GM12872 (cell line): Measurements from ENCODE around the gene GALNT10.

ENCODE experiments used
- TF ChIP-seq, protein P1 (sequence below): IDR thresholded peaks from 3 replicates; pipeline ENCODE4 v1.5.1; 2011; ENCODE audit warnings: low read depth, mild to moderate bottlenecking, low read length, moderate library complexity; ENCODE audit not compliant: insufficient read depth

GALNT10 gene

DNA sequence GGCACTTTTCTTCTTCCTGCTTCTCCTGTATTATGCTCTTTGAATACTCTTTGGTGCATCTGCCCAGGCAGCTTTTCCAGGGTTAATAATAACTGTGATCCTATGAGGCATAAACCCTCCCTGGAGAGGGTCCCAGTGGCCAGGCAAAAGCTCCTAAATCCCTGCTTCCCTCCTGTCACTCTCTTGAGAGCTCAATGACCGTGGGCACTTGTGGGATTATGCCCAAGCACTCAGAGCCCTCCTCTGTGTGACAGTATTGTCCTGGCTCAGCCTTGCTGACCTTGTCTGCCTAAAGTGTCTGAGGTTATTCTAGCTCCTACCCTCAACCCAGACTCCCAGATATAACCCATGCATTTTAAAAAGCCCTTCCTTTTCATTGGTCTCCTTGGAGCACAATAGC, 51.9 kb downstream of the GALNT10 start:
- TF ChIP-seq, protein P1, sequence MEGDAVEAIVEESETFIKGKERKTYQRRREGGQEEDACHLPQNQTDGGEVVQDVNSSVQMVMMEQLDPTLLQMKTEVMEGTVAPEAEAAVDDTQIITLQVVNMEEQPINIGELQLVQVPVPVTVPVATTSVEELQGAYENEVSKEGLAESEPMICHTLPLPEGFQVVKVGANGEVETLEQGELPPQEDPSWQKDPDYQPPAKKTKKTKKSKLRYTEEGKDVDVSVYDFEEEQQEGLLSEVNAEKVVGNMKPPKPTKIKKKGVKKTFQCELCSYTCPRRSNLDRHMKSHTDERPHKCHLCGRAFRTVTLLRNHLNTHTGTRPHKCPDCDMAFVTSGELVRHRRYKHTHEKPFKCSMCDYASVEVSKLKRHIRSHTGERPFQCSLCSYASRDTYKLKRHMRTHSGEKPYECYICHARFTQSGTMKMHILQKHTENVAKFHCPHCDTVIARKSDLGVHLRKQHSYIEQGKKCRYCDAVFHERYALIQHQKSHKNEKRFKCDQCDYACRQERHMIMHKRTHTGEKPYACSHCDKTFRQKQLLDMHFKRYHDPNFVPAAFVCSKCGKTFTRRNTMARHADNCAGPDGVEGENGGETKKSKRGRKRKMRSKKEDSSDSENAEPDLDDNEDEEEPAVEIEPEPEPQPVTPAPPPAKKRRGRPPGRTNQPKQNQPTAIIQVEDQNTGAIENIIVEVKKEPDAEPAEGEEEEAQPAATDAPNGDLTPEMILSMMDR, result no peak

DNA sequence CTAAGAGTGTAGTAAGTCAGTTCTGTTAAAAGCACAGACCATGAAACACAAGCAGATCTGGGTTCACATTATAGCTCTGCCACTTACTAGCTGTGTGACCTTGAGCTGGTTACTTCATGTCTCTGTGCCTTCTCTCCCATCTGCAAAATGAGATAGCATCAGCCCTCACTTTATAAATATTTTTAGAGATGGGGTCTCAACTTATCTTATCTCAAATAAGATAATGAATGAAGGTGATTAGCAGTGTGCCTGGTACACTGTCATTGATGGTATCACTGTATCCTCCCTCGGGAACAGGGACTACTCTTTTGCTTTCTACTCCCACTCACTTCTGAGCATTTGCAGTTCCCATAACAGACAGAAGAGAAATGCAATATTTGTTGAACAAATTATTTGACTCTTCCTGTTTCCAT, 52.4 kb downstream of the GALNT10 start:
- TF ChIP-seq, protein P1, result no peak

DNA sequence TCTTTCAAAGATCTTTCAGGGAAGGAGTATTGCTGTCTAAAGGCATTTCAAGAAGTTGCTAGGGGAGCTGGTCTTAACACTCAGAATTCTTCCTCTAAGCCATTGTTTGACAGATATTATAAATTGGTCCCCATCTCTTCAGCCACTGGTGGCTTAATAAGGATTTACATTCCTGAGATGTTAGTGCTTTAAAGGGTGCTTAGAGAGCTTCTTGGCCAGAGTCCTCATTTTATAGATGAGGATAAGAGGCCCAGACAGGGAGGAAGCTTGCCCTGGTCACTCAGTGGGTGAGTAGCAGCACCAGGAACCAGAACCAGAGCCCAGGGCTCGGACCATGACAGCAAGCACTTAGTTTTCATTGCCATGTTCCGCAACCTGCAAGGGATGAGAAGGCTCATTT, 53.2 kb downstream of the GALNT10 start:
- TF ChIP-seq, protein P1, result no peak

DNA sequence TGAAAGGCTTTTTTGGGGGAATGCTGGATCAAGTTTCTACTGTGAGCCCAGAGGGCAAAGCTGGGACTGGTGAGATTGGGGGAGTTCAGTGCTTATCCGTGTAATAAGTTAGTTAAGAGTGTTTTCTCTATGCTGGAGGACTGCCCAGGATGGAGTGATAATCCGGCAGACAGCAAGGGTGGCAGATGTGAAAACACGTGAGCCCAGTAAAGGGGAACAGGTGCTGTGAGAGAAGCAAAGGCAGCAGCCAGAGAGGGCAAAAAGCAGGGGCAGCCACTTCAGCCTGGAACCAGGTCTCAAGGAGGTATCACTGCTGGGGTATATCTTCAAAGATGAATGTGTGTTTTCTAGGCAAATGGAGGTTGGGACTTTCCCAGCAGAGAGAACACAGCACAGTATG, 53.9 kb downstream of the GALNT10 start:
- TF ChIP-seq, protein P1, result no peak

DNA sequence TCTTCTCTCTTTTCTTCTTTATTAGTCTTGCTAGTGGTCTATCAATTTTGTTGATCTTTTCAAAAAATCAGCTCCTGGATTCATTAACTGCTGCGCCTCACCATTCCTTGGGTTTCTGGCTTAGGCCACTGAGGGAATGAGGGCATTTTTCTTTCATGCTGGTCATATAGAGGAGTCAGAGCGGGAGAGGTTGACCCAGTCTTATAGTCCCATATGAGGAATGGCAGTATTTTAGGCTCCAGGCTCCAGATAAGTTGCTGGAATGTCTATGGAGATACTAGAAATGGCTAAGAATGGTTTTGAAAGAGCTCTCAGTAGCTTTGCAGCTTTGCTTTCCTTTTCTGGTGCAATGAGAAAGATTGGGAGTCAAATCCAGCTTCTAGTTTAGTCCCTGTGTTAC, 58.2 kb downstream of the GALNT10 start:
- TF ChIP-seq, protein P1, result no peak

DNA sequence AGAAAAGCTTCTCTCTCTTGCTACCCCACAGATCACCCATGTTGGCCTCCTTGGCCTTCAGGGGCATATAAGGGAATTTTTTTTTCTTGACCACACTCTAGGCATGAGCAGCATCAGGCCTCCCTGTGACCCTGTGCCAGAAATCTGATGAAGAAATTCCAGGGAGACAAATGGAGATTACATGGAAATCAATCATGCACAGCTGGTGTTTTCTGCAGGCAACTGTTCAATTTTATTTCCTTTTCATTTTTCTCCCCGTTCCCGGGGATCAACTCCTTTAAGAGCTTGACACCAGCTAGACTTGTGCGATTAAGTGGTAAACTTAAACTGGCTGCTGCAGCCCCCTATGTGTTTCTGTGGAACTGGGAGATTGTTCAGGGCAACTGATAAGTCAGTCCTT, 59.3 kb downstream of the GALNT10 start:
- TF ChIP-seq, protein P1, result no peak

DNA sequence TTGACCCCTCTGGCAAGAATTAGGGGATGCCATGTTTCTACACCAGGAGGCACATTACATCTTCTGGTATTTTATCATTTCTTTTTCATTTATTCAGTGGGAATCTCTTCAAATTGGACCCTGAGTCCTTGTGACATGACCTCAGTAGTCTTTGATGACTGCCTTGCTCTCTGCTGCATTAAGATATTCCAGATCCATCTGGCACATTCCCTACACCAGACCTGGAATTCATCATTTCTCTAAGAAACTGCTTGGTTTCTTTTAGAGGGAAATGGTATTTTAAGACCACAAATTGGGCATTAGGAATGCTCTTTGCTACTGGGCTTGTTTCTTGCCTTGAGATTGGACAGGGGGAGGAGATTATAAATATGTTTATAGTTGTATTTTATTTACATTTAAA, 61.0 kb downstream of the GALNT10 start:
- TF ChIP-seq, protein P1, result no peak

DNA sequence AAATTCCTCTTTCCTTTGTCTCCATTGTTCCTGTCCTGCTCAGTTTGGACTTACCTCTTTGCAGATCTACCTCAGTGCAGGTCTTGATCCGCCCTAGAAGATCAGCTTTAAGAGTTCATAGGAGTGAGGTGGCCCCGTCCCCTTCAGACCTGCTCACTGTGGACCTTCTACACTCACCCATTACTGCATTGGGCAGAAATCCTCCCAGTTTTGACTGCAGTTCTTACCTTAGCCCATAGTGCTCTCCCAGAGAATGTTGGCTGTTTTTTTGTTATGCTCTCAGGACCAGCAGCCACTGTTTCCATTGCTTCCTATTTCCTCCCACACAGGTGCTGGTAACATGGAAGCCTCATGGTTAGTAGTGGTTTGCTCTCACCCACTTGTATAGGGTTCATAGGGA, 63.3 kb downstream of the GALNT10 start:
- TF ChIP-seq, protein P1, result no peak
